Ovary (tissue), 9 donors: Measurements from ENCODE around the gene FABP7. TPM values are rescaled to one million over a fixed set of nuclear protein-coding genes. Genes with fewer than 3 reads are reported as not detected.

Experiments used
- DNase-seq, 5 donors: peaks; one replicate each; pipeline ENCODE4 v3.0.0-alpha.2; 2019 to 2020
- H3K27ac ChIP-seq, 2 donors: fragments of 200-600 bp; one replicate each; pipeline versions ENCODE4 v1.5.1 to v1.8.0; 2019 to 2022
- H3K27me3 ChIP-seq: fragments of 200-600 bp; one replicate; pipeline ENCODE4 v1.8.0; 2022
- H3K36me3 ChIP-seq: fragments of 200-600 bp; sonication (generic); one replicate; pipeline ENCODE4 v1.5.1; 2019
- H3K4me1 ChIP-seq: one replicate; pipeline ENCODE4 v1.8.1; 2013; ENCODE audit warnings: mild to moderate bottlenecking, moderate library complexity; ENCODE audit not compliant: insufficient read depth
- H3K4me3 ChIP-seq: fragments of 200-600 bp; sonication (generic); one replicate; pipeline ENCODE4 v1.5.1; 2017
- H3K9me3 ChIP-seq, 2 donors: fragments of 200-600 bp in 1 of 2; sonication (generic) in 1 of 2; one replicate each; pipeline versions ENCODE4 v1.5.1 to v1.8.1; 2013 to 2019; ENCODE audit warnings: mild to moderate bottlenecking in 1 of 2, moderate library complexity in 1 of 2
- EP300 ChIP-seq: sonication (generic); formaldehyde crosslinking; IDR thresholded peaks from one replicate; pipeline ENCODE4 v1.6.1; 2017; ENCODE audit warnings: antibody characterized with exemption
- POLR2A ChIP-seq: fragments of 450-650 bp; IDR thresholded peaks from one replicate; pipeline ENCODE4 v1.6.1; 2017; ENCODE audit warnings: antibody characterized with exemption, mild to moderate bottlenecking, moderate library complexity
- WGBS, 3 donors: extraction: QIAGEN DNeasy Blood & Tissue Kit in 1 of 3; methylation state at CpG; one replicate each; pipeline versions ENCODE4 v1.1.5 to v1.1.7; 2013 to 2017; 5-methylcytosine and 5-hydroxymethylcytosine counted together
- intact Hi-C, 4 donors: fragments of 100-400 bp; cut with DNase I; formaldehyde crosslinking; loops; one replicate each; pipeline versions ENCODE4 v1.11.0 to v1.15.1; 2022 to 2023
- polyA plus RNA-seq, 2 donors: library from polyadenylated mRNA; stranded (reverse); fragments of 200-250 nt in 1 of 2; fragments of 350-450 nt in 1 of 2; fragmentation: Illumina TruSeq in 1 of 2; extraction: RNeasy Lipid Tissue Mini Kit (QIAGEN cat#74804) in 1 of 2; gene quantifications; one replicate each; pipeline ENCODE4 v1.2.3, GENCODE V29; 2013 to 2014
- small RNA-seq: library from RNA; depleted of rRNA; stranded (forward); fragments of <200 nt; gene quantifications from one replicate; pipeline ENCODE3, GENCODE V24; 2016
- total RNA-seq, 7 donors: library from RNA; depleted of rRNA in 2 of 7; stranded (reverse); fragments of >200 nt in 2 of 7; fragmentation: NEBNext Ultra II Directional in 3 of 7; extraction: Animal tissue kit (Norgen Biotek cat#: 25700) in 3 of 7; gene quantifications; one replicate each; pipeline versions ENCODE4 v1.1.0 to v1.2.4, GENCODE V29; 2016 to 2023
- TF ChIP-seq, protein P1 (sequence below), 3 donors: fragments of 450-650 bp in 2 of 3; fragments of 200-600 bp in 1 of 3; IDR thresholded peaks; one replicate each; pipeline versions ENCODE4 v1.5.1 to v1.8.0; 2016 to 2022; ENCODE audit warnings: antibody characterized with exemption in 3 of 3, mild to moderate bottlenecking in 1 of 3
- donor health status: DM: no; HTN: no; CAD: no; lungs with moderate emphysema.
- donor health status: DM: no; HTN: no; CAD: no.
- donor health status: Bipolar disorder and iron deficiency.
- donor health status: DM: yes; HTN: yes; CAD: no.
- donor health status: DM: no; HTN: no; CAD: no.
- donor health status: DM: yes; HTN: yes; CAD: no.

FABP7 gene
- total and polyA plus RNA-seq, 9 donors: not detected

DNA sequence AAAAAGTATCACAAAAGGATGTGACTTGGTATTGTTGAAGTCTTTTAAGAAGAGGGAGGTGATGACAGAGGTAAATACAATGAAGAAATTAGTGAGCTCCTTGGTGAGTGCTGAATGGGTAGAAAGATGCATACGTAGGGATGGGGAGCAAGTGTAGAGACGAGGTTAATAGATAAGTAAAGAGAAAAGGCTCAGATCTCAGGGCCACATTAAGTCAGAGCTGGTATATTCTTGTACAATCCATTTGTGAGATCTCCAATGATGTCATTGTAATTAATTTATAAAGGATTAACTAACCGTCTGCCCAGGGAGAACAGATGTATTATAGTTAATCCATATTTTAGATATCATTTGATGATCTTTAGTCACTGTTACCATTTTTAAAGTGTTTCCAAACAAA lies 52.9 kb downstream of the FABP7 start:
- TF ChIP-seq, protein P1, sequence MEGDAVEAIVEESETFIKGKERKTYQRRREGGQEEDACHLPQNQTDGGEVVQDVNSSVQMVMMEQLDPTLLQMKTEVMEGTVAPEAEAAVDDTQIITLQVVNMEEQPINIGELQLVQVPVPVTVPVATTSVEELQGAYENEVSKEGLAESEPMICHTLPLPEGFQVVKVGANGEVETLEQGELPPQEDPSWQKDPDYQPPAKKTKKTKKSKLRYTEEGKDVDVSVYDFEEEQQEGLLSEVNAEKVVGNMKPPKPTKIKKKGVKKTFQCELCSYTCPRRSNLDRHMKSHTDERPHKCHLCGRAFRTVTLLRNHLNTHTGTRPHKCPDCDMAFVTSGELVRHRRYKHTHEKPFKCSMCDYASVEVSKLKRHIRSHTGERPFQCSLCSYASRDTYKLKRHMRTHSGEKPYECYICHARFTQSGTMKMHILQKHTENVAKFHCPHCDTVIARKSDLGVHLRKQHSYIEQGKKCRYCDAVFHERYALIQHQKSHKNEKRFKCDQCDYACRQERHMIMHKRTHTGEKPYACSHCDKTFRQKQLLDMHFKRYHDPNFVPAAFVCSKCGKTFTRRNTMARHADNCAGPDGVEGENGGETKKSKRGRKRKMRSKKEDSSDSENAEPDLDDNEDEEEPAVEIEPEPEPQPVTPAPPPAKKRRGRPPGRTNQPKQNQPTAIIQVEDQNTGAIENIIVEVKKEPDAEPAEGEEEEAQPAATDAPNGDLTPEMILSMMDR (IDR thresholded peaks at IDR 0.05): no peak
- TF ChIP-seq EP300 (no peak), POLR2A (no peak)
- WGBS, 3 donors: 59 to 68% (median 64%) methylated on average over 3 of the region's 3 CpGs
- no peaks in the 10 kb centered on the region for H3K9me3 ChIP-seq
- intact Hi-C loops: loop anchor here in 1 of 4 donors (10.0 kb wide), 1 partner anchor 98 kb away; no protein-coding TSS in a partner anchor
- no peaks in the 10 kb centered on the region for H3K4me1 ChIP-seq
- H3K36me3 ChIP-seq: no peaks in the 10 kb centered on the region
- H3K4me3 ChIP-seq: no peak overlapping the region
- no peaks in the 10 kb centered on the region for H3K27me3 ChIP-seq
- DNase-seq: no peak
- no peak overlapping the region for H3K27ac ChIP-seq

GRCh38 chr6:122833021-122833491 lies 53.5 kb downstream of the FABP7 start:
- no peak overlapping the region for H3K27ac ChIP-seq
- H3K4me3 ChIP-seq: no peak overlapping the region
- 79 to 81% (median 80%) methylated on average over 7 of the region's 7 CpGs for WGBS, 3 donors
- H3K27me3 ChIP-seq: no peaks in the 10 kb centered on the region
- no peak for DNase-seq
- H3K4me1 ChIP-seq: no peaks in the 10 kb centered on the region
- no peaks in the 10 kb centered on the region for H3K36me3 ChIP-seq
- intact Hi-C loops: loop anchor here in 1 of 4 donors (10.0 kb wide), 1 partner anchor 98 kb away; no protein-coding TSS in a partner anchor
- H3K9me3 ChIP-seq: no peaks in the 10 kb centered on the region
- TF ChIP-seq, protein P1 (IDR thresholded peaks at IDR 0.05): no peak
- no peak for TF ChIP-seq EP300
- TF ChIP-seq POLR2A: no peak

Small RNAs within 50 kb of the gene (small RNA-seq; reads per million reads assigned to genes)
- gene RN7SL564P: not detected

Other genes with a start within 250 kb of the FABP7 start
- gene PKIB, start 169.3 kb upstream of the FABP7 start, total RNA-seq: 1 to 10 TPM in 3 of 7 donors, under 1 TPM in 3, not detected in 1; 0.36 to 2.7 (median 1.1) TPM
- under 1 TPM; 0.97 to 0.99 TPM for gene PKIB, start 169.3 kb upstream of the FABP7 start, polyA plus RNA-seq
- 1 to 10 TPM; 3.5 to 9.3 (median 5.8) TPM for gene SMPDL3A, start 9.5 kb downstream of the FABP7 start, total RNA-seq
- gene SMPDL3A, start 9.5 kb downstream of the FABP7 start, polyA plus RNA-seq: 10 to 100 TPM in 1 of 2 donors, 1 to 10 TPM in 1; 9.1 to 14.1 TPM
- gene CLVS2, start 216.5 kb downstream of the FABP7 start, total RNA-seq: under 1 TPM in 1 of 7 donors, not detected in 6; under 0.01 TPM
- under 1 TPM in 1 of 2 donors, not detected in 1; 0.08 TPM for gene CLVS2, start 216.5 kb downstream of the FABP7 start, polyA plus RNA-seq